GM18951 (cell line): Measurements from ENCODE around the gene HHIP.

Source experiments
- POLR2A ChIP-seq: IDR thresholded peaks from 4 replicates; pipeline ENCODE4 v1.6.1; 2011; ENCODE audit warnings: mild to moderate bottlenecking; ENCODE audit not compliant: insufficient read length, insufficient read depth; ENCODE audit errors: extremely low read depth
- in situ Hi-C: fragments of 300-500 bp; cut with MboI; formaldehyde crosslinking; loops from one replicate; pipeline ENCODE4 v1.12.0; 2022; ENCODE audit warnings: low sequenced_read_pairs, mixed read lengths, inconsistent platforms; ENCODE audit not compliant: unreplicated experiment

The HHIP gene

GRCh38 chr4:144705601-144706590 lies 59.9 kb downstream of the HHIP start:
- in situ Hi-C loops, result no loop called here

GRCh38 chr4:144709159-144709558 lies 63.2 kb downstream of the HHIP start:
- in situ Hi-C loops, result no loop called here

More at GRCh38 chr4:144705601-144706590, 59.9 kb downstream of the HHIP start:
- no peak for TF ChIP-seq POLR2A

GRCh38 chr4:144709793-144710525 lies 64.0 kb downstream of the HHIP start:
- in situ Hi-C loops, result no loop called here
- no peak for TF ChIP-seq POLR2A

More at GRCh38 chr4:144709159-144709558, 63.2 kb downstream of the HHIP start:
- no peak for TF ChIP-seq POLR2A

DNA sequence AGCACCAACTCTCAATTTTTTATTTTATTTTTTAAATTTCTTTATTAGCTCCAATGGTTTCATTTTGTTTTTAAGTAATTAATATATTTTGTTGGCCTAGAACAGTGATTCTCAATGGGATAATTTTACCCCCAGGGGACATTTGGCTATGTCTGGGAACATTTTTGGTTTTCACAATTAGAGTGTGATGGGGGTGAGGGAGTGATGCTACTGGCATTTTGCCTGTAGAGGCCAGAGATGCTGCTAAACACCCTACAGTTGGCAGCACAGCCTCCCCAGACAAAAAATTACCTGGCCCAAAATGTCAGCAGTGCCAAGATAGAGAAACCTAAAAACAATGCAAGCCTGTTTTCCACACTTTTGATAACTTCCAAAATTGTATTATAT lies 64.6 kb downstream of the HHIP start:
- TF ChIP-seq POLR2A, result no peak
- in situ Hi-C loops, result no loop called here

GRCh38 chr4:144711700-144712456 lies 65.9 kb downstream of the HHIP start:
- in situ Hi-C loops, result no loop called here

DNA sequence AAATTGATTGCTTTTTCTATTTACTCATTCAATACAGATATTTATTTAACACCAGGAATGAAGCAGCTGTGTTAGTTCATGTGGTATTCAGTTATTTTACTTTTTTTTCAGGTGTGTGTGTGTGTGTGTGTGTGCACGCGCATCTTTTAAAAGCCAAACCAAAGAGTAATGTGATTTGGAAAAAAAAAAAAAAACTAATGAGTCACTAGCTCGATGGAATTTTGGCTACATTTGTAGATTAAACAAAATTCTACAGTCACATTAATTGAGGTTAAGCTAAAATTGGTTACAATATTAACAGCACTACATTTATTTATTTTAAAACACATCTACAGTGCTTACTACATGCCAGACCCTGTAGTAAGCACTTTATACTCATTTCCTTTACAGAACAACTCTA lies 66.8 kb downstream of the HHIP start:
- no peak for TF ChIP-seq POLR2A
- in situ Hi-C loops, result no loop called here

More at GRCh38 chr4:144711700-144712456, 65.9 kb downstream of the HHIP start:
- TF ChIP-seq POLR2A, result no peak

GRCh38 chr4:144714166-144714565 lies 68.2 kb downstream of the HHIP start:
- in situ Hi-C loops, result no loop called here
- TF ChIP-seq POLR2A, result no peak

DNA sequence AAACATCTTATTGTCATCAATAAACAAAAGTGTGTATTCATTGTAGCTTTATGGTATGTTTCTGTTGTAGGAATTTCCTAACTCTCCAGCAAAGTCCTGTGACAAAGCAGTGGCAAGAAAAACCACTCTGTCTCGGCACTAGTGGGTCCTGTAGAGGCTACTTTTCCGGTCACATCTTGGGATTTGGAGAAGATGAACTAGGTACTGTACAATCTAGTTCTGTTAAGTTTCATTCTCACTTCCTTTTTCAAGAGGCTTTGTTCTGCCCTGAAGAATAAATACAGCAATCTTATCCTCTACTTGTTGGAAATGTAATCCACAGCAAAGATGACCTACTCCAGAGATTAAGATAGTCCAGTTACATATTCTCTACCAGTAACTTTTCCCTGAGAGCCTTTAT lies 69.3 kb downstream of the HHIP start:
- no peak for TF ChIP-seq POLR2A
- in situ Hi-C loops, result no loop called here

- no peak for TF ChIP-seq POLR2A
- in situ Hi-C loops, result no loop called here
Measured at GRCh38 chr4:144716778-144717177, 70.8 kb downstream of the HHIP start.

GRCh38 chr4:144718958-144719512 lies 73.1 kb downstream of the HHIP start:
- no peak for TF ChIP-seq POLR2A
- in situ Hi-C loops, result no loop called here

DNA sequence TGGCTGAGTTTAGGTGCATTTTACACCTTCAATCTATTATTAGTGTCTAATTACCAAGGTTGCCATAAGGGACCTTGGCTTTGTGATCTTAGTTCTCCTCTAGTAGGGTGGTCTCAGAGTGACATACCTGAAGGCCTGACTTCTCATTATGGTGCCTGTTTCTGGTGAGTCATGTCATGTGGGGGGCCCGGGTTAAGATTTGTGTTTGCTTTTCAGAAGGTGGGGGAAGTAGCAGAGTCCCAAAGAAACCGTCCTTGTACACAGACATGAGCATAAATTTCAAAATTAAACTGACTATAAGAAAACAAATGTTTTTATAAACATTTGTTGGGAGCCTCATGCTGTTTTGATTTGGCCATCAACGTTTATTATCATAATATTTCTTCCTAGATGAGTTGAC lies 74.5 kb downstream of the HHIP start:
- no peak for TF ChIP-seq POLR2A
- in situ Hi-C loops, result no loop called here

DNA sequence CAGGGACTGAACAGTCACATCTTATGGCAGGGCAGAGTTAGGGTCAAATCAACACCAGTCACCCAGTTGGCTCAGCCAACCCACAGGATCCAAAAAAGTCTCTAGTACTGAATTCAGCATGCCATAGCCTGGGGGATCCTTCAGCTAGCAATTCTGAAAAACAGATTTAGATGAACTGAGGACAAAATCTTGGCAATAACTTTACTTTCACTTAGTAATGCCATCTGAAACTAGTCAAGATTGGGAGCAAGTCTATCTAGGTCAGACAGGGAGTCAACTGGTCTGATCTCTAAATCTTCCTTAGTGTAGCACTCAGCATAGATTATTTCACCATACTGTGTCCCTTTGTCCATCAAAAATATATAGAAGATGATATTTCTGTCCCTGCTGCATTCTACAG lies 76.0 kb downstream of the HHIP start:
- in situ Hi-C loops, result no loop called here
- TF ChIP-seq POLR2A, result no peak

DNA sequence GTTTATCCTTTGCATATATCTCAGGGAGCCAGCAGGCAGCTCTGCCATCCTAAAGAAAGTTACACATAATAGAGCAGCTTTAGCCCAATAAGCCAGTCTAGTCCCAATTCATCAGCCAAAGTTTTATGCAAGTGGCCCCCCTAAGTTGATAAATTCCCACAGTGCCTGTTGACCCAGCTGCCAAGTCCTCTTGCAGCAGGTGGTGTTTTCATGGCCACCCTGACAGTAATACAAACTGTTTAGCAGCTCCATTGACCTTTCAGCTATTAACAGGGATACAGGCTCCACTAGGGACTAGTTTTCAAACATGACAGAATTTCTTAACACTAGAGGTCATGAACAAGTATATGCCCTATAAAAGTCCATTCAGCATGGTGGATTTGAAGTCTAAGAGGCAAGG lies 77.5 kb downstream of the HHIP start:
- no peak for TF ChIP-seq POLR2A
- in situ Hi-C loops, result no loop called here
